Glutamatergic neuron (in vitro differentiated cells): ENCODE results near the gene CCDC112. TPM values are rescaled to one million over a fixed set of nuclear protein-coding genes. Genes with fewer than 3 reads are reported as not detected.

Experiments used
- DNase-seq: peaks from one replicate; pipeline ENCODE4 v3.0.0; 2022
- H3K27ac Mint-ChIP-seq: one replicate; pipeline ENCODE4 v1.8.0; 2020; ENCODE audit warnings: mild to moderate bottlenecking, mixed read lengths, inconsistent platforms; ENCODE audit not compliant: unreplicated experiment
- H3K27me3 Mint-ChIP-seq: one replicate; pipeline ENCODE4 v1.8.0; 2020; ENCODE audit warnings: mild to moderate bottlenecking, moderate library complexity, mixed read lengths, inconsistent platforms; ENCODE audit not compliant: unreplicated experiment
- H3K36me3 Mint-ChIP-seq: one replicate; pipeline ENCODE4 v1.8.0; 2020; ENCODE audit warnings: mild to moderate bottlenecking, mixed read lengths, inconsistent platforms; ENCODE audit not compliant: unreplicated experiment
- H3K4me1 Mint-ChIP-seq: one replicate; pipeline ENCODE4 v1.8.0; 2020; ENCODE audit warnings: mild to moderate bottlenecking, low read depth, mixed read lengths, inconsistent platforms; ENCODE audit not compliant: unreplicated experiment
- H3K4me3 Mint-ChIP-seq: one replicate; pipeline ENCODE4 v1.8.0; 2020; ENCODE audit warnings: mild to moderate bottlenecking, mixed read lengths, inconsistent platforms; ENCODE audit not compliant: unreplicated experiment
- H3K9me3 Mint-ChIP-seq: one replicate; pipeline ENCODE4 v1.8.0; 2020; ENCODE audit warnings: mild to moderate bottlenecking, moderate library complexity, mixed read lengths, inconsistent platforms; ENCODE audit not compliant: unreplicated experiment
- CTCF ChIP-seq: fragments of 200-600 bp; sonication (generic); IDR thresholded peaks from one replicate; pipeline ENCODE4 v1.5.0; 2021; ENCODE audit not compliant: partially characterized antibody, unreplicated experiment
- total RNA-seq: library from RNA; stranded (reverse); fragmentation: NEBNext Ultra II Directional; extraction: Animal tissue kit (Norgen Biotek cat#: 25700); gene quantifications from one replicate; pipeline ENCODE4 v1.2.1, GENCODE V29; 2021; ENCODE audit not compliant: unreplicated experiment

The CCDC112 gene
- total RNA-seq, 1 donor from 2014 or later = 53.7 TPM

- Mint-ChIP-seq H3K4me3 (no peak overlapping the region), H3K9me3 (no peaks in the 10 kb centered on the region), H3K27me3 (no peaks in the 10 kb centered on the region), H3K36me3 (no peaks in the 10 kb centered on the region), H3K27ac (no peak overlapping the region), H3K4me1 (no peaks in the 10 kb centered on the region)
- no peak for TF ChIP-seq CTCF
- DNase-seq = no peak
These were observed 23.6 kb upstream of the CCDC112 start for GRCh38 chr5:115320006-115320405.

GRCh38 chr5:115319007-115319406 lies 22.6 kb upstream of the CCDC112 start:
- no peaks in the 10 kb centered on the region for H3K27me3 Mint-ChIP-seq
- no peaks in the 10 kb centered on the region for H3K9me3 Mint-ChIP-seq

GRCh38 chr5:115317736-115318135 lies 21.3 kb upstream of the CCDC112 start:
- TF ChIP-seq CTCF = no peak
- no peak overlapping the region for H3K27ac Mint-ChIP-seq
- H3K27me3 Mint-ChIP-seq = no peaks in the 10 kb centered on the region
- no peaks in the 10 kb centered on the region for H3K4me1 Mint-ChIP-seq
- H3K9me3 Mint-ChIP-seq = no peaks in the 10 kb centered on the region
- no peaks in the 10 kb centered on the region for H3K36me3 Mint-ChIP-seq
- DNase-seq = no peak
- no peak overlapping the region for H3K4me3 Mint-ChIP-seq

More at GRCh38 chr5:115319007-115319406, 22.6 kb upstream of the CCDC112 start:
- DNase-seq = no peak
- H3K36me3 Mint-ChIP-seq = no peaks in the 10 kb centered on the region
- no peaks in the 10 kb centered on the region for H3K4me1 Mint-ChIP-seq
- no peak for TF ChIP-seq CTCF
- H3K4me3 Mint-ChIP-seq = no peak overlapping the region
- H3K27ac Mint-ChIP-seq = no peak overlapping the region

- H3K36me3 Mint-ChIP-seq = no peaks in the 10 kb centered on the region
- no peaks in the 10 kb centered on the region for H3K27me3 Mint-ChIP-seq
These were observed 20.9 kb upstream of the CCDC112 start for GRCh38 chr5:115317320-115317719.

GRCh38 chr5:115313632-115314031 lies 17.2 kb upstream of the CCDC112 start:
- Mint-ChIP-seq H3K4me1 (no peaks in the 10 kb centered on the region), H3K27ac (no peak overlapping the region), H3K9me3 (no peaks in the 10 kb centered on the region), H3K36me3 (no peaks in the 10 kb centered on the region), H3K4me3 (no peak overlapping the region), H3K27me3 (no peaks in the 10 kb centered on the region)
- no peak for DNase-seq
- no peak for TF ChIP-seq CTCF

More at GRCh38 chr5:115317320-115317719, 20.9 kb upstream of the CCDC112 start:
- TF ChIP-seq CTCF = no peak
- H3K4me3 Mint-ChIP-seq = no peak overlapping the region
- H3K4me1 Mint-ChIP-seq = no peaks in the 10 kb centered on the region
- H3K9me3 Mint-ChIP-seq = no peaks in the 10 kb centered on the region
- DNase-seq = no peak
- no peak overlapping the region for H3K27ac Mint-ChIP-seq
